Hematopoietic multipotent progenitor cell treated with erythropoietin and hydrocortisone succinate and interleukin-3 and kit ligand, for 8 days (in vitro differentiated cells): ENCODE results near the gene ADGRG6.
"Not testable (repeated sequence)": the region's sequence is repeated elsewhere in the genome, so short reads cannot be mapped to it uniquely, and the experiment has no call there.

Source experiments
- DNase-seq: peaks from one replicate; pipeline ENCODE4 v3.0.0-alpha.2; 2015

ADGRG6 gene

GRCh38 chr6:142416179-142416578, 114.4 kb downstream of the ADGRG6 start:
- DNase-seq, result no peak

GRCh38 chr6:142416686-142417085, 114.9 kb downstream of the ADGRG6 start:
- DNase-seq, result no peak

- no peak for DNase-seq
Measured at GRCh38 chr6:142417331-142417750, 115.5 kb downstream of the ADGRG6 start.

GRCh38 chr6:142419071-142419470, 117.3 kb downstream of the ADGRG6 start:
- DNase-seq, result no peak

- no peak for DNase-seq
Measured at GRCh38 chr6:142420802-142421201, 119.0 kb downstream of the ADGRG6 start.

GRCh38 chr6:142421285-142422117, 119.7 kb downstream of the ADGRG6 start:
- no peak for DNase-seq

- DNase-seq, result not testable (repeated sequence)
Measured at GRCh38 chr6:142426444-142427132, 124.8 kb downstream of the ADGRG6 start.

- not testable (repeated sequence) for DNase-seq
Measured at GRCh38 chr6:142428468-142428867, 126.7 kb downstream of the ADGRG6 start.

GRCh38 chr6:142429195-142429594, 127.4 kb downstream of the ADGRG6 start:
- no peak for DNase-seq

GRCh38 chr6:142433419-142433818, 131.6 kb downstream of the ADGRG6 start:
- DNase-seq, result no peak

- no peak for DNase-seq
Measured at GRCh38 chr6:142438898-142439297, 137.1 kb downstream of the ADGRG6 start.

- DNase-seq, result no peak
Measured at GRCh38 chr6:142440600-142441293, 138.9 kb downstream of the ADGRG6 start.

- no peak for DNase-seq
Measured at GRCh38 chr6:142441716-142442115, 139.9 kb downstream of the ADGRG6 start.

- no peak for DNase-seq
Measured at GRCh38 chr6:142443102-142443501, 141.3 kb downstream of the ADGRG6 start.

- DNase-seq, result no peak
Measured at GRCh38 chr6:142443532-142443931, 141.7 kb downstream of the ADGRG6 start.

GRCh38 chr6:142444376-142444775, 142.6 kb downstream of the ADGRG6 start:
- no peak for DNase-seq

GRCh38 chr6:142444881-142445301, 143.1 kb downstream of the ADGRG6 start:
- DNase-seq, result no peak

GRCh38 chr6:142446168-142446567, 144.4 kb downstream of the ADGRG6 start:
- DNase-seq, result no peak

- no peak for DNase-seq
Measured at GRCh38 chr6:142446576-142446975, 144.8 kb downstream of the ADGRG6 start.

- DNase-seq, result no peak
Measured at GRCh38 chr6:142448091-142448729, 146.4 kb downstream of the ADGRG6 start.

GRCh38 chr6:142450856-142451255, 149.0 kb downstream of the ADGRG6 start:
- DNase-seq, result not testable (repeated sequence)

GRCh38 chr6:142452993-142453392, 151.2 kb downstream of the ADGRG6 start:
- no peak for DNase-seq

GRCh38 chr6:142454196-142454595, 152.4 kb downstream of the ADGRG6 start:
- not testable (repeated sequence) for DNase-seq
